Measurements from ENCODE around the gene CIDEC. TPM values are rescaled to one million over a fixed set of nuclear protein-coding genes. Genes with fewer than 3 reads are reported as not detected.
"Not testable (repeated sequence)": the region's sequence is repeated elsewhere in the genome, so short reads cannot be mapped to it uniquely, and the experiment has no call there.

The CIDEC gene
- total RNA-seq, 4 donors from 2014 or later: 27.2 to 510 (median 253) TPM

DNA sequence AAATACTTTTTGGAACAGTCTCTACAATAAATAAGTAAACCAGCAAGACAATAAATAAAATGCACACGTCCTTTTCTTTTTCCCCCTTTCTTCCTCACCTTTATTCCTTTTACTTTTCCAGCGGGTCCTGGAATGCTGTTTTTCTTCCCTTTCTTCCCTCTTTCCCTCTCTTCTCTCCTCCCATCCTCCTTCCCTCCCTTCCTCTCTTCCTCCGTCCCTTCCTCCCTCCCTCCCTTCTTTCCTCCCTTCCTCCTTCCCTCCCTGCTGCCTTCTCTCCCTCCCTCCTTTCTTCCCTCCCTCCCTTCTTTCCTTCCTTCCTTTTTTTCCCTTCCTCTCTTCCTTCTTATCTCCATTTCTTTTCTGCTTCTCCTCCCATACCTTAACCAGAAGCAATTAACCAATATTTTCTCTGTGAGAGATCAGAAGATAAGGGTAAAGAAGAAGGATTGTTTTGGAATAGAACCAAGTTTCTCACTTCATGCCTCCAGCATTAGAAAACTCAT, 19.3 kb upstream of the CIDEC start:
- Histone ChIP-seq H3K27ac (peak overlapping the region in 3 of 4 donors; percentile 74 to 94 (median 90)), H3K4me3 (no peak overlapping the region), H3K27me3 (no peaks in the 10 kb centered on the region), H3K36me3 (no peaks in the 10 kb centered on the region), H3K9me3 (no peaks in the 10 kb centered on the region), H3K4me1 (peaks cover 0 to 40% (median 4%) of the 10 kb centered on the region in 4 donors)
- TF ChIP-seq, protein P1, sequence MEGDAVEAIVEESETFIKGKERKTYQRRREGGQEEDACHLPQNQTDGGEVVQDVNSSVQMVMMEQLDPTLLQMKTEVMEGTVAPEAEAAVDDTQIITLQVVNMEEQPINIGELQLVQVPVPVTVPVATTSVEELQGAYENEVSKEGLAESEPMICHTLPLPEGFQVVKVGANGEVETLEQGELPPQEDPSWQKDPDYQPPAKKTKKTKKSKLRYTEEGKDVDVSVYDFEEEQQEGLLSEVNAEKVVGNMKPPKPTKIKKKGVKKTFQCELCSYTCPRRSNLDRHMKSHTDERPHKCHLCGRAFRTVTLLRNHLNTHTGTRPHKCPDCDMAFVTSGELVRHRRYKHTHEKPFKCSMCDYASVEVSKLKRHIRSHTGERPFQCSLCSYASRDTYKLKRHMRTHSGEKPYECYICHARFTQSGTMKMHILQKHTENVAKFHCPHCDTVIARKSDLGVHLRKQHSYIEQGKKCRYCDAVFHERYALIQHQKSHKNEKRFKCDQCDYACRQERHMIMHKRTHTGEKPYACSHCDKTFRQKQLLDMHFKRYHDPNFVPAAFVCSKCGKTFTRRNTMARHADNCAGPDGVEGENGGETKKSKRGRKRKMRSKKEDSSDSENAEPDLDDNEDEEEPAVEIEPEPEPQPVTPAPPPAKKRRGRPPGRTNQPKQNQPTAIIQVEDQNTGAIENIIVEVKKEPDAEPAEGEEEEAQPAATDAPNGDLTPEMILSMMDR (IDR thresholded peaks at IDR 0.05): no peak
- TF ChIP-seq POLR2A (IDR thresholded peaks at IDR 0.05): no peak
- DNase-seq: no peak

DNA sequence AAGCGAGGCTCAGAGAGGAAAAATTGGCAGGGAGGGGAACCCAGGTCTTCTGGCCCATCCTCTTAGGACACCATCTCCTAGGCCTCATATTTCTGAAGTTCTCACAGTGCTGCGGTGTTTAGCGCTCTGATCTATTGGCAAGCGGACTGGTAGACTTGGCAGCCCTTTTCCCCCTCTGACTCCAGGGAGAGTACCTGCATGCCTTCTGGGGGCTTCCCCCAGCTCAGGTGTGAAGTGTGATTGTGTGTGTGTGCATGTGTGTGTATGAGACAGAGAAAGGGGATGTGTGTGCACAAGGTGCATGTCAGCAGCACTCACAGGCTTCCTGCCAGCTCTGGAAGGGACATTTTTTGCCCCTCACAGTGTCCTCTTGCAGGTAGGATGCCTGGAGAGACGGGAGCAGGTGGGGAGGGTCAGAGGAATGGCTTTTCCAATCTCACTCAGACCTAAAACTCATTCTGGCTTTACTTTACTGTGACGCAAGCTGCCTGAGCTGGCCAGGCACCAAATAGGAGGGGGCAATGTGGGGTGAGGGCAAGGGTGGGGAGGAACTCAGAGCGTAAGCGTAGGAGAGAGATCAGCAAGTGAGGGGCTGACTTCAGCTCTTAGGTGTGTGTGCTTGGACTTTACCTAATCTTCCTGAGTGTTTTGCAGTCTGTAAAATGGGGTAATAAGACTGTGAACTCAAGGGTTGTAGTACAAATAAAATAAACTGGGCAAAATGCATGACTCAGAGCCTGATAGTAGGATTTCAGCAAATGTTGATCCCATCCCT, 18.6 kb upstream of the CIDEC start:
- no peaks in the 10 kb centered on the region for H3K36me3 ChIP-seq
- H3K27me3 ChIP-seq: no peaks in the 10 kb centered on the region
- peak in 1 of 2 donors; percentile 40 for TF ChIP-seq POLR2A (IDR thresholded peaks at IDR 0.05)
- TF ChIP-seq, protein P1 (IDR thresholded peaks at IDR 0.05): peak in 1 of 6 experiments; percentile 5
- H3K9me3 ChIP-seq: no peaks in the 10 kb centered on the region
- peak overlapping the region in 3 of 4 donors; percentile 74 to 94 (median 90) for H3K27ac ChIP-seq
- peak in 2 of 3 donors; percentile 65 to 69 for DNase-seq
- peaks cover 0 to 38% (median 4%) of the 10 kb centered on the region in 4 donors for H3K4me1 ChIP-seq
- no peak overlapping the region for H3K4me3 ChIP-seq

DNA sequence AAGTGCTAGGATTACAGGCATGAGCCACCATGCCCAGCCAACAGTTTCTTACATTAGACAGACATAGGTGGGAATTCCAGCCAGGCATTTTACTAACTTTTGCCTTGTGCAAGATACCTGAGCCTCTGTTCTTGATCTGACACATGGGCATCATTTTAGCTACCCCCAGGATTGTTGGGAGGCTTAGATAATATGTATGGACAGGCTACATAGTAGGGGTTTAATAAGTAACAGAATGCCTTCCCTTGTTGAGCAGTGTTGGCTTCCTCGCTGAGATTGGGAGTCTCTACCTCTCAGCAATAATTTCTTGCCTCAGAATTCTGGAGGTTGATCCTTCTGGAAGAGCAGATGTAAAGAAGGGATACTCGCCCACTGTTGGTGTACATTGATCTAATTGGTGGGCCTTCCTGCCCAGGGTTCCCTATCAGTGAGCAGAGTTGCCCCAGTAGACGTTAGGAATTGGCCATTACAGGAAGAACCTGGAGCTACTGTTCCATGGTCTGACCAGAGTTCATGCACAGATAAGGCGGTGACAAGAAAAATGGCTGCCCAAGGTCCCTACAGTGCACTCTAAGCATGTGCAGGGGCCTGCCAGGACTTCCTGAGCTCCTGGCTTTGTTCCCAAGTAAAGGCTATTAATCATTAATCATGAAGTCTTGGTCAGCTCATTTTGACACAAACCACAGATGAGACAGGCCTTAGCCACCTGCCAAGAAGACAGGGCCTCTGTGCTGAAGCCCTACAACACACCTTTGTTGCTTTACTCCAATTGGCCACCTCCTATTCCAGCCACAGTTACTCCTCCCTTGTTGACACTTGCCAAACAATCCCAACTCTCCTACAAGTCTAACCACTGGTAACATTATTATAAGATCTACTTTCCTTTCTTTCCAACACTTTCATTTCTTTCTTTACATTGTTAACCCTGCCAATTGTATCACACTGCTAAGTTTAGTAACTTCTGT, 17.6 kb upstream of the CIDEC start:
- peaks cover 0 to 9% (median 0%) of the 10 kb centered on the region in 3 donors for H3K36me3 ChIP-seq
- H3K9me3 ChIP-seq: no peaks in the 10 kb centered on the region
- DNase-seq: peak in 2 of 3 donors; percentile 66 to 83
- H3K27me3 ChIP-seq: no peaks in the 10 kb centered on the region
- H3K4me1 ChIP-seq: peaks cover 0 to 45% (median 4%) of the 10 kb centered on the region in 4 donors
- peak overlapping the region in 3 of 4 donors; percentile 74 to 94 (median 90) for H3K27ac ChIP-seq
- TF ChIP-seq, protein P1 (IDR thresholded peaks at IDR 0.05): no peak
- TF ChIP-seq POLR2A (IDR thresholded peaks at IDR 0.05): peak in 1 of 2 donors; percentile 61
- H3K4me3 ChIP-seq: no peak overlapping the region

DNA sequence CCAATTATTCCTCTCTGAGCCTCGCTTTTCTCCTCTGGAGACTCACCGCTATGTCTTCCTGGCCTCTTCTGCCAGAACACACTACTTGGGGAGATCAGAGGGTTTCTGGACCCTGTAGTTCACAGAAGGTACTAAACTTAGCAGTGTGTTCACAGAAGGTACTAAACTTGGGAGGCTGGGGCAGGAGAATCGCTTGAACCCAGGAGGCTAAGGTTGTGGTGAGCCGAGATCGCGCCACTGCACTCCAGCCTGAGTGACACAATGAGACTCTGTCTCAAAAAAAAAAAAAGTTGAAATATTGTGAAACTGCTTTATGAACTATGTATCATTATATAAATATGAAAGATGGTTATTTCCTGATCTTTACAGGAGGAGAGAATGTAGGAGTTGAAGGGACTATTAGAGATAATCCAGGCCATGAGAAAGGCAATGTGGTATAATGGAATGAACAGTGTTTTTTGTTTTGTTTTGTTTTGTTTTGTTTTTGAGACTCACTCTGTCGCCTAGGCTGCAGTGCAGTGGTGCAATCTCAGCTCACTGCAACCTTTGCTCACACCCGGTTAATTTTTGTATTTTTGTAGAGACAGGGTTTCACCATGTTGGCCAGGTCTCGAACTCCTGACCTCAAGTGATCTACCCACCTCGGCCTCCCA, 16.8 kb upstream of the CIDEC start:
- Histone ChIP-seq H3K27ac (peak overlapping the region in 3 of 4 donors; percentile 38 to 94 (median 90)), H3K4me1 (peaks cover 0 to 40% (median 1%) of the 10 kb centered on the region in 4 donors), H3K36me3 (peaks cover 0 to 13% (median 0%) of the 10 kb centered on the region in 3 donors)
- not testable (repeated sequence) for H3K9me3 ChIP-seq, H3K4me3 ChIP-seq, H3K27me3 ChIP-seq, DNase-seq
- TF ChIP-seq POLR2A (IDR thresholded peaks at IDR 0.05): peak in 1 of 2 donors; percentile 14

DNA sequence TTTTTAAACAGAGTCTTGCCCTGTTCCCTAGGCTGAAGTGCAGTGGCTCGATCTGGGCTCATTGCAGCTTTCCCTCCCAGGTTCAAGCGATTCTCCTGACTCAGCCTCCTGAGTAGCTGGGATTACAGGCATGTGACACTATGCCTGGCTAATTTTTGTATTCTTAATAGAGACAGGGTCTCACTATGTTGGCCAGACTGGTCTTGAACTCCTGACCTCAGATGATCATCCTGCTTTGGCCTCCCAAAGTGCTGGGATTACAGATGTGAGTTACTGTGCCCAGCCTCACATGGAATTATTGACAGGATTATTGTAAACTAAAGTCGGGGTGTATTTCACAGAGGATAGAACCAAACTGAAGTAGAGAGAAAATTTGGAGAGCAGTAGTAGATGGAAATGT, 15.7 kb upstream of the CIDEC start:
- peaks cover 0 to 43% (median 0%) of the 10 kb centered on the region in 4 donors for H3K4me1 ChIP-seq
- DNase-seq: not testable (repeated sequence)

DNA sequence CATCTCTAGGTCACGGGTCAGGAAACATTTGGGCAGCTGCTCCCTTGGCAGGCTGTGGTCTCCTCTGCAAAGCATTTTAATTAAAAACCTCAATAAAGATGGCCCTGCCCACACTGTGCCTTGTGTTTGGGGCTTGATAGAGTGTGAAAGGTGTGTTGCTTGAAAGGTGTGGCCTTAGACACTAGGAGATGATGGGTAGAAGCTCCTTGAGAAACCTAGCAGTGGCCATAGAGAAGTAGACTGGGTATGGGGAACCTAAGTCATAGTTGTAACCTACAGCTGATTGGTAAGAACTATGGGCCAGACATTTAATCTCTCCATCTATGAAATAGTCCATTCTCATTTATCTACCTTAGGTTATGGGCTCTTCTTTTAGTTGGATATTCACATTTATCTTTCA, 13.7 kb upstream of the CIDEC start:
- no peak overlapping the region for H3K4me3 ChIP-seq
- H3K36me3 ChIP-seq: peaks cover 0 to 13% (median 0%) of the 10 kb centered on the region in 3 donors
- DNase-seq: no peak
- H3K4me1 ChIP-seq: peaks cover 0 to 40% (median 0%) of the 10 kb centered on the region in 4 donors
- H3K9me3 ChIP-seq: no peaks in the 10 kb centered on the region
- no peaks in the 10 kb centered on the region for H3K27me3 ChIP-seq
- no peak for TF ChIP-seq POLR2A (IDR thresholded peaks at IDR 0.05)
- TF ChIP-seq, protein P1 (IDR thresholded peaks at IDR 0.05): no peak
- peak overlapping the region in 2 of 4 donors; percentile 16 to 60 for H3K27ac ChIP-seq

More for the DNA sequence above, 15.7 kb upstream of the CIDEC start:
- H3K9me3 ChIP-seq, H3K4me3 ChIP-seq, H3K27me3 ChIP-seq: not testable (repeated sequence)
- Histone ChIP-seq H3K27ac (peak overlapping the region in 1 of 4 donors; percentile 94), H3K36me3 (peaks cover 0 to 13% (median 0%) of the 10 kb centered on the region in 3 donors)

All from Peyer's patch (tissue), 4 donors.